HG03460 (cell line): ENCODE measurements around the gene FITM1.

ENCODE experiments used
- ATAC-seq: cut with Tn5 transposase; IDR thresholded peaks from one replicate; pipeline ENCODE4 v1.9.1; 2021; ENCODE audit not compliant: unreplicated experiment

Gene FITM1

GRCh38 chr14:24179961-24180796 is 49.7 kb downstream of the FITM1 start:
- no peak for ATAC-seq

DNA sequence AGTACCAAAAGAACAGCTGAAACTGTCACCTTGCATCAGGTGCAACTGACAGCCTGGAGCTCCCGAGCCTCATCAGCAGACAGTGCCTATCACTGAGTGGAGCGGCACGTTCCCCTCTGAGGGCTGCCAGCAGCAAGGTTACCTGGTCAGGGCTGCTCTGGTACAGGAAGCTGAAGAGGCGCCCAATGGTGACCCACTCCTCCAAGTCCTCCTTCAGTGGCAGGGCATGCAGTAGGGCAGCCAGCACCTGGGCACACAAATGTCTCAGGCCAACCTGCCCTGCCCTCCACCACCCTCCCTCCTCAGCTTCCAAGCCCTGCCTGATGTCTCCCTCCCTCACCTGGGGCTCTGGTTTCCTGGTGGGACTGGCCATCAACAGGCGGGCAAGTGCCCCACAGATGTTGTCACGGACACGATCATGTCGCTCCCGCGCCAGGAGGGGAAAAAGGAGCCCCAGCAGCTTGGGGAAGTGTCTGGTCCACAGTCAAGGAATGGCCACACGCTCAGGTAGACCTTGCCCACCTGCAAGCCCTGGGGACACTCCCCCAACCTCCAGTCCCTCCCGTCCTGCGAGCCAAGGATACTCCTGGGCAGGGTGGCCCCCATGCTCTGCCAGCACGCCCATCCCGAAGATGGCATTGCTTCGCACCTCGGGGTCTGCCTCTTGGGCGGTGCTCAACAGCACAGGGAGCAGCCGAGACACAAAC is 51.1 kb downstream of the FITM1 start:
- ATAC-seq: no peak
